ENCODE data around the gene APOL3.
"Not testable (repeated sequence)": the region's sequence is repeated elsewhere in the genome, so short reads cannot be mapped to it uniquely, and the experiment has no call there.

GRCh38 chr22:36209488-36209908 is 48.9 kb upstream of the APOL3 start:
- TF ChIP-seq CTCF (IDR thresholded peaks at IDR 0.05; ENCODE audit: extremely low read depth in 1 of 2, insufficient read depth in 1 of 2, low read depth in 1 of 2, low read length in 2 of 2); POLR2A (IDR thresholded peaks at IDR 0.05; ENCODE audit: low read depth, low read length); MYC (IDR thresholded peaks at IDR 0.05; ENCODE audit: low read depth, low read length); EZH2 (IDR thresholded peaks at IDR 0.05; ENCODE audit: borderline replicate concordance, low read depth, low read length, severe bottlenecking); FOS (IDR thresholded peaks at IDR 0.05; ENCODE audit: borderline replicate concordance, insufficient read depth, low read length); GATA2 (IDR thresholded peaks at IDR 0.05; ENCODE audit: insufficient read depth, insufficient read length, low read depth, low read length); POLR2AphosphoS5 (IDR thresholded peaks at IDR 0.05; ENCODE audit: insufficient read depth, low read depth, low read length): not testable (repeated sequence)

All from endothelial cell of umbilical vein (primary cell).